NCI-H2081 treated with DMSO at 0.1 percent for 48 hours (cell line): ENCODE measurements around the gene RTN4IP1.
"Not testable (repeated sequence)": the region's sequence is repeated elsewhere in the genome, so short reads cannot be mapped to it uniquely, and the experiment has no call there.

Experiments used
- DNase-seq: peaks from one replicate; lab custom pipeline; 2025; lab: John Stamatoyannopoulos, UW

Gene RTN4IP1

GRCh38 chr6:106628658-106629102, 618 bp downstream of the RTN4IP1 start:
- no peak for DNase-seq

- not testable (repeated sequence) for DNase-seq
Observed at GRCh38 chr6:106627760-106628159, 1.5 kb downstream of the RTN4IP1 start.

- no peak for DNase-seq
Observed at GRCh38 chr6:106626485-106626884, 2.8 kb downstream of the RTN4IP1 start.

DNA sequence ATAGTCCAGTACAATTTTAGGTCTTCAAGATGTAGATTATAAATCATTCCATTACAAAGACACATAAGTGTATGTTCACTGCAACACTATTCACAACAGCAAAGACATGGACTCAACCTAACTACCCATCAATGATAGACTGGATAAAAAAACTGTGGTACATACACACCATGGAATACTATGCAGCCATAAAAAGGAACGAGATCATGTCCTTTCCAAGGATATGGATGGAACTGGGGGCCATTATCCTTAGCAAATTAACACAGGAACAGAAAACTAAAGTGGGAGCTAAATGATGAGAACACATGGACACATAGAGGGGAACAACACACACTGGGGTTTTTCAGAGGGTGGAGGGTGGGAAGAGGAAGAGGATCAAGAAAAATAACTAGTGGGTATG, 6.3 kb downstream of the RTN4IP1 start:
- no peak for DNase-seq

- no peak for DNase-seq
Observed at GRCh38 chr6:106622412-106622811, 6.9 kb downstream of the RTN4IP1 start.

GRCh38 chr6:106620931-106621672, 8.2 kb downstream of the RTN4IP1 start:
- DNase-seq = no peak

GRCh38 chr6:106619223-106619622, 10.1 kb downstream of the RTN4IP1 start:
- no peak for DNase-seq

DNA sequence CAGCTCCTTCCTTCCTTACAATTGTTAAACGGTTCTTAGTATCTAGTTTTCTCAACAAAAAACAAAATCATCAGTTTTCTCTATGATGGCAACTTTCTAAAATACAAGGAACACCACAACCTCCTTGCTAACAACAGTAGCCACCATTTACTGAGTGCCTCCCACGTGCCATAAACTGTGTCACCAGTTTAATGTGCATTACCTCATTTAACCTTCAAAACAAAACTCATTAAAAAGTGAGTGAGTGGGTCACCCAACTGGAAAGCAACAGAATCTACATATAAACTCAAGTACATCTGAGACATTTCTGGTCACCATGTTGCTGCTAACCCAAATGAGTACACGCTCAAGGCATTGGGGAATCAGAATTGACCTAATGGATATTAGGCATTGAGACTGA, 11.0 kb downstream of the RTN4IP1 start:
- no peak for DNase-seq

DNA sequence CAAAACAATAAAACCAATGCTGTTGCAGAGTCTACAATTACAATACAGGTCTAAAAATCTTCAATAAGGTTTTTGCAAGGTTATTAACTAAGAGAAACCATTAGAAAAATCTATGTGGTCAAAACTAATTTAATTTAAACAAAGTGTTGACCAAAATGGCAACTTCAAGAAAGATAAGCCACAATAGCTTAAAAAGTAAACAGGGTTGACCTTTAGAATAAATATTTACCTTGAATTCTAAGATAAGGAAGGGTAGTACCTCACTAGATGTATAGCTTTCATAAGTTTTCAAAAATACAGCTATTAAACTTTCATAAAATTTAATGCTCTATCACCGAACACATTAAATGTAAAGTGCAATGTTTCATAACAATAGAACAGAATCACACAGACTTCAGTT, 11.4 kb downstream of the RTN4IP1 start:
- no peak for DNase-seq

- no peak for DNase-seq
Observed at GRCh38 chr6:106617302-106617701, 12.0 kb downstream of the RTN4IP1 start.

DNA sequence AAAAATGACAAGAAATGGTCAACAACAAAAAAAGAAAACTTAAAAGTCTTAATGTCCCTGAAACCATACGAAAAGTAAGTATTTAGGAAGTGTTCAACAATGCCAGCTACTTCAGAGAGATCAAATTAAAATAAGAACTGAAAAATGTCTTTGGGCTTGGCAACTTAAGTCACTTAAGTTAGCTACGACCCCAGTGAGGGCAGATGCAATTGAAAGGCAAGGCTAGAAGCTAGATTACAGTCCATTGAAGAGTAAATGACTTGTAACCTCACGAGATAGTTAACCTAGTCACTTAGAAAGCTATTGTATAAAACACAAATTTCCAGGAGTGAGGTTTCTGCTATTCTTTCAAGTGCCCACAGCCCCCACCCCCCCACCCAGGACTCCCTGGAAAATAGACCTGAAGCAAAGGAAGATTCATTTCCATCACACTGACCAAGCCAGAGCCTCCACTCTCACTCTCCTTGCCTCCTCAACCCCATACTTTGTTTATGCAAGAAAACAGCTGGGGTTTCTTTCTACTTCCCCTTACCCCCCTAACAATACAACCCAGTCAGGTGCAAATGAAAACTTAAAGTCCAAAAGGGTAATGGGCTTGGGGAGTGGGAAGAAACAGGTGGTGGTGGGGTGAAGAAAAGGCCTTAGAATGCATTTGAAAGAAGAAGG, 14.6 kb downstream of the RTN4IP1 start:
- no peak for DNase-seq

DNA sequence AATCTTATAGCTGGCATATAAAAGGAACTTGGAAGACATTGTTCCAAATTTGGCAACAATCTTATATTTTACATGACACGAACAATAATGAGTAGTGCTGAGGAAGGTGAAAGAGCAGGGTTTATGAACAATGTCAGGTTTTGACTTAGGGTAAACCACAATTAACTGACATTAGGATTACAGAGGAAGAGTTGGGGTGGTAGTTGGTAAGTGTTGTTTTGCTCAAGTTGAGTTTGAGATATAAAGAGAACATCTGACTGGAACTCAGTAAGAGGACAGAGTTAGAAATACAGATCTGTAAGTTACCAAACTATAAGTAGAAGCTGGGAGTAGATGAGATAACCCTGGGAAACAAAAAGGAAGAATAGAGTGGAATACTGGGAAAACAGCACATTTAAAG, 15.1 kb downstream of the RTN4IP1 start:
- DNase-seq = no peak

GRCh38 chr6:106613590-106613989, 15.7 kb downstream of the RTN4IP1 start:
- no peak for DNase-seq

GRCh38 chr6:106612671-106613416, 16.5 kb downstream of the RTN4IP1 start:
- no peak for DNase-seq

DNA sequence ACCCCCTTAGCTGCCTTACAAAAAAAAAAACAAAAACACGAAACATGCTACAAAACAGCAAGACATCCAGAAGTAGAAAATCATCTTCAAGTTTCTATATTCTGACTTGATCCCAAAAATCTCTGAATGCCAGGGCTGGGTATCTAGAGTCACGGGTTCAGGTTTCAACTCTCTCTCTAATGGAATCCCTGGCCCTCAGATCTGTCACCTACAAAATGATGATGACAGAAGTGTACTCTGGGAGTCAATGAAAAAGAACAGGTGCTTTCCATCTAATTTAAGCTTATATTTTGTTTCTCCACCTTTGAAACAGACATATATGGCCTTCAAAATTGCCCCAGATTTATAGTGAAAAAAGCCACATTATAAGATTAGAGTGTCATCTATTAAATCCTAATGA, 18.3 kb downstream of the RTN4IP1 start:
- DNase-seq = no peak

DNA sequence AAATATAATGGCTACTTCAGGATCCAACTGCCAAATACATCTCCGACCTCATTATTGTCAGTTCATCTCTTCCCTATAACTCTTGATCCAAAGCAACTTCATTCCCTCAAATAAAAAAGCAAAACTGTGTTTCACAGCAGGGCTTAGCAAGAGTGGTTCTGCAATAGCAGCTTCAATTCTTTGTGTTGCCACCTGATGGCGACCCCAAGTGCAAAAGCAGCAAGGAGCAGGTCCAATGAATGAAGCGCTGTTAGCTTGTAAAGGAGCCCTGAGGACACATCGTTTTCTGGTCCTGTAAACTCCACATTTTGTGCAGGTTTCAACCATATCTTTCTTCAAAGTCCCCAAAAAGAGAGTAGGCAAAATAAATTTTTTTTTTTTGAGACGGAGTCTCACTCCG, 19.6 kb downstream of the RTN4IP1 start:
- DNase-seq = no peak

DNA sequence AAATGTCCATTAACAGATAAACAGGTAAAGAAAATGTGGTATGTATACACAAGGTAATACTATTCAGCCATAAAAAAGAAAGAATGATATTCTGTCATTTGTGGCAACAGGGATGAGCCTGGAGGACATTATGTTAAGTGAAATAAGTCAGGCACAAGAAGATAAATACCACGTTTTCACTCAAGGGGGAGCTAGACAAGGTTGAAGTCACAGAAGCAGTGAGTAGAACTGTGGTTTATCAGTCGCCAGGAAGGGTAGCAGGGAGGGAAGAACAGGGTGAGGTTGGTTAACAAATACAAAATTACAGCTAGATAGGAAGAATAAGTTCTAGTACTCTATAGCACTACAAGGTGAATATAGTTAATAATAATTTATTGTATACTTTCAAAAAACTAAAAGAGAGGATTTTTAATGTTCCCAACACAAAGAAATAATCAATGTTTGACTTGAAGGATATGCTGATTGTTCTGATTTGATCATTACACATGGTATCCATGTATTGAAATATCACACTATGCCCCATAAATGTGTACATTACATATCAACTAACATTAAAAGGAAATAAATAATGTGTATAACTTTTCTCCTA, 21.1 kb downstream of the RTN4IP1 start:
- no peak for DNase-seq

GRCh38 chr6:106600329-106600728, 29.0 kb downstream of the RTN4IP1 start:
- no peak for DNase-seq

GRCh38 chr6:106599440-106599839, 29.9 kb downstream of the RTN4IP1 start:
- no peak for DNase-seq

DNA sequence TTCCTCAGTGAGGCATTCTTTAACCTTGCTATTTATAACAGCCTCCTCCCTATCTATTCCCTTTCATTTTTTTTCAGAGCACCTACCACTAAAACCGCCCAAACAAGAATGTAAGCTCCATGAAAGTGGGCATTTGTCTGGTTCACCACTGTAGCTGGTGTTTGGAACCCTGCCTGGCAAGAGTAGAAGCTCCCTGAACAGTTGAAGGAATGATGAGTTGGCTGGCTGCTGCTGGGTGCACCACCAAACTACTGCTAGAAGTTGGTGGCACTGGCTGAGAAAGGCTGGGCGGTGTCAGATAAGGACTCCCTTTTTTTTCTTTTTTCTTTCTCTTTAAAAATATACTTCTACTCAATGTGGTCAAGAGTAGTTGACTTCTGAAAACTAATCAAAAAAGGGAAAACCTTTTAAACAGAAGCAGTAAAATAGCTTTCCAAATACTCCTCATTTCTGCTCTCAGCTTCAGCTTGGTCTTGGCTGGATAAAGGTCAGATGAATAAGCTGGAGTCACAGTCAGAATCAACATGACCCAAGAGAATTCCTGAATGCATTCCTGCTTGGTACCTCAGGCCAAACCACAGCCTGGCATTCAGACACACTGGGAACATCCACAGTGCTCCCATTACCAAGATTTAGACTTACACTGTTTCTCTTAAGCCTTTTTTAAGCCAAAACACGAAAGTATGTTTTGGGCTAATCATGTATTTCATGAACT, 38.0 kb downstream of the RTN4IP1 start:
- DNase-seq = no peak

GRCh38 chr6:106588937-106589336, 40.4 kb downstream of the RTN4IP1 start:
- DNase-seq = not testable (repeated sequence)
